ENCODE results near the gene C16orf96.

Gene C16orf96

GRCh38 chr16:4520913-4521312, 35.2 kb upstream of the C16orf96 start:
- Histone ChIP-seq H3K27me3 (no peaks in the 10 kb centered on the region), H3K27ac (0 out of 22 replicates have a peak overlapping the region, but pooled peaks of 1 of the 11 experiments have one; percentile 10), H3K36me3 (peaks cover 0 to 56% (median 8%) of the 10 kb centered on the region in 11 experiments; a peak in 10 of 22 replicates), H3K4me2 (no peak overlapping the region), H3K4me3 (no peak overlapping the region), H3K9ac (no peak overlapping the region), H4K20me1 (peaks cover 0 to 86% (median 34%) of the 10 kb centered on the region in 11 experiments; a peak in 16 of 22 replicates), H3K9me3 (replicated peaks in 1 of 11) (no peaks in the 10 kb centered on the region), H3K4me1 (peaks cover 30 to 65% (median 46%) of the 10 kb centered on the region in 10 experiments)
- TF ChIP-seq Cebpa-rat (IDR thresholded peaks at IDR 0.05) = no peak

DNA sequence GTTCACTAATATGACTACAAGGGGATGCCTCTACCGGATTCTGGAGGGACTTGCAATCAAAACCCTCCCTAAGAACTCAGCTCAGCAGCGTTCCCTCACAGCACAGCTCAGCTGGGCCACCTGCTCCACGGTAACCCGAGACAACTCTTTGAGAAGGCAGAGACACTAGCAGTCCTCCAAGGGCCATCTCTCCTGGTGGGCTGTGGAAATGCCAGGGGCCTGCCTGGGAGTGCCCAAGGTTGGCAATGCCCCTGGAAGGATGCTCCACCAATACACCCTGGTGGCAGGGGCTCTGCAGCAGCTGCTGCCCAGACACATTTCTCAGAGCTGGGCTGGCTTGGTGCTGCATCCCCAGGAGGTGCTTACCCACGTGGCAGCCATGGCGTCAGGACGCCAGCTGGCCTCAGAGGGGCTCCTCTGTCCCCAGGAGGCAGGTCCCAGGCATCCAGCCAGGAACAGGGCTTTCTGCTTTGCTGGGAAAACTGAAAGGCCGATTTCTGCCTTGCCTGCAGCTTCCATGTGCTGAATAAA, 34.0 kb upstream of the C16orf96 start:
- no peaks in the 10 kb centered on the region for H3K27me3 ChIP-seq
- H3K9ac ChIP-seq = peak overlapping the region in 5 of 11 experiments; percentile 6 to 44 (median 26); a peak in 11 of 22 replicates
- H4K20me1 ChIP-seq = peaks cover 0 to 74% (median 34%) of the 10 kb centered on the region in 11 experiments; a peak in 16 of 22 replicates
- peak overlapping the region in 8 of 11 experiments; percentile 12 to 66 (median 40); a peak in 12 of 22 replicates for H3K27ac ChIP-seq
- H3K36me3 ChIP-seq = peaks cover 0 to 56% (median 8%) of the 10 kb centered on the region in 11 experiments; a peak in 10 of 22 replicates
- peak overlapping the region in 7 of 11 experiments; percentile 12 to 72 (median 49); a peak in 11 of 22 replicates for H3K4me2 ChIP-seq
- TF ChIP-seq Cebpa-rat (IDR thresholded peaks at IDR 0.05) = no peak
- no peaks in the 10 kb centered on the region for H3K9me3 ChIP-seq (replicated peaks in 1 of 11)
- no peak overlapping the region for H3K4me3 ChIP-seq
- H3K4me1 ChIP-seq = peaks cover 32 to 65% (median 46%) of the 10 kb centered on the region in 10 experiments

GRCh38 chr16:4523686-4524085, 32.5 kb upstream of the C16orf96 start:
- Histone ChIP-seq H3K4me1 (peaks cover 37 to 66% (median 42%) of the 10 kb centered on the region in 10 experiments), H3K4me2 (peak overlapping the region in 7 of 11 experiments; percentile 2 to 72 (median 57); a peak in 10 of 22 replicates)

DNA sequence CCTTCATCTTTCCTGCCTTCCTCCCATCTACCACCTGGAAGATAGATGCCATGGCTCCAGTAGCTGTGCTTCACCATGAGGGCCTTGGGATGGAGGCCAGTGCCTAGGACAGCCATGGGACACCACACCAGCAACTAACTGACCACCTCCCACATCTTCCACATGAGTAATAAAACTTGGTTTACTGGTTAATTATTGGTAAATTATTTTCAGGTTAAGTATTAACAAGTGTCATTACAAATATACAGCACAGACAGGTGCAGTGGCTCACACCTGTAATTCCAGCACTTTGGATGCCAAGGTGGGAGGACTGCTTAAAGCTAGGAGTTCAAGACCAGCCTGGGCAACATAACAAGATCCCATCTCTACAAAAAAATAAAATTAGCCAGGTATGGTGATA, 31.6 kb upstream of the C16orf96 start:
- TF ChIP-seq Cebpa-rat (IDR thresholded peaks at IDR 0.05) = no peak
- peaks cover 45 to 71% (median 51%) of the 10 kb centered on the region in 10 experiments for H3K4me1 ChIP-seq
- no peak overlapping the region for H3K4me3 ChIP-seq
- H3K27ac ChIP-seq = no peak overlapping the region
- no peak overlapping the region for H3K9ac ChIP-seq
- H3K27me3 ChIP-seq = no peaks in the 10 kb centered on the region
- H3K9me3 ChIP-seq (replicated peaks in 1 of 11) = no peaks in the 10 kb centered on the region
- no peak overlapping the region for H3K4me2 ChIP-seq
- peaks cover 0 to 58% (median 15%) of the 10 kb centered on the region in 11 experiments; a peak in 12 of 22 replicates for H4K20me1 ChIP-seq
- peaks cover 0 to 47% (median 7%) of the 10 kb centered on the region in 11 experiments; a peak in 10 of 22 replicates for H3K36me3 ChIP-seq

More at GRCh38 chr16:4523686-4524085, 32.5 kb upstream of the C16orf96 start:
- no peak for TF ChIP-seq Cebpa-rat (IDR thresholded peaks at IDR 0.05)
- Histone ChIP-seq H3K9ac (peak overlapping the region in 4 of 11 experiments; percentile 6 to 26 (median 21); a peak in 4 of 22 replicates), H3K27ac (peak overlapping the region in 8 of 11 experiments; percentile 11 to 66 (median 39); a peak in 12 of 22 replicates), H4K20me1 (peaks cover 0 to 59% (median 21%) of the 10 kb centered on the region in 11 experiments; a peak in 13 of 22 replicates), H3K36me3 (peaks cover 0 to 47% (median 8%) of the 10 kb centered on the region in 11 experiments; a peak in 10 of 22 replicates), H3K9me3 (replicated peaks in 1 of 11) (no peaks in the 10 kb centered on the region), H3K4me3 (no peak overlapping the region), H3K27me3 (no peaks in the 10 kb centered on the region)

DNA sequence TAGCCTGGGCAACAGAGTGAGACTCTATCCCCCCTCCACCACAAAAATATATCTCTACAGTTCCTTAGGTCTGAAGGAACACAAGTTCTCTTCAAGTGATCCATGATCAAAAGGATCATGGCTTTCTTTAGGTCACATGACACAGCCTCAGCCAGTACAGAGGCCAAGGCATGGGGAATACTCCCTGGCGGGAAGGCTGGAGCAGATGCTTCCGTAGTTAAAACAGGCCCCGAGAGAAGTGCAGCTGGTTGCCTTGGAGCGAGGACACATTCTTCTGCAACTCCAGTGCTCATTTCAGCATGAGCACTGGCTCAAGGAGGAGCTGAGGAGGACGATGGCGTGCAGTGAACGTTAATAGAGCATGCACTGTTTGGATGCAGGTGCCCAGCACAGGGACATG, 31.1 kb upstream of the C16orf96 start:
- TF ChIP-seq Cebpa-rat (IDR thresholded peaks at IDR 0.05) = no peak
- no peak overlapping the region; a peak in 1 of 22 replicates for H3K4me2 ChIP-seq
- no peaks in the 10 kb centered on the region for H3K9me3 ChIP-seq (replicated peaks in 1 of 11)
- H3K9ac ChIP-seq = no peak overlapping the region
- no peak overlapping the region for H3K4me3 ChIP-seq
- H3K36me3 ChIP-seq = peaks cover 0 to 47% (median 7%) of the 10 kb centered on the region in 11 experiments; a peak in 10 of 22 replicates
- no peaks in the 10 kb centered on the region for H3K27me3 ChIP-seq
- peaks cover 49 to 74% (median 56%) of the 10 kb centered on the region in 10 experiments for H3K4me1 ChIP-seq
- H4K20me1 ChIP-seq = peaks cover 0 to 55% (median 11%) of the 10 kb centered on the region in 11 experiments; a peak in 11 of 22 replicates
- peak overlapping the region in 3 of 11 experiments; percentile 19 to 77 (median 70); a peak in 1 of 22 replicates for H3K27ac ChIP-seq

DNA sequence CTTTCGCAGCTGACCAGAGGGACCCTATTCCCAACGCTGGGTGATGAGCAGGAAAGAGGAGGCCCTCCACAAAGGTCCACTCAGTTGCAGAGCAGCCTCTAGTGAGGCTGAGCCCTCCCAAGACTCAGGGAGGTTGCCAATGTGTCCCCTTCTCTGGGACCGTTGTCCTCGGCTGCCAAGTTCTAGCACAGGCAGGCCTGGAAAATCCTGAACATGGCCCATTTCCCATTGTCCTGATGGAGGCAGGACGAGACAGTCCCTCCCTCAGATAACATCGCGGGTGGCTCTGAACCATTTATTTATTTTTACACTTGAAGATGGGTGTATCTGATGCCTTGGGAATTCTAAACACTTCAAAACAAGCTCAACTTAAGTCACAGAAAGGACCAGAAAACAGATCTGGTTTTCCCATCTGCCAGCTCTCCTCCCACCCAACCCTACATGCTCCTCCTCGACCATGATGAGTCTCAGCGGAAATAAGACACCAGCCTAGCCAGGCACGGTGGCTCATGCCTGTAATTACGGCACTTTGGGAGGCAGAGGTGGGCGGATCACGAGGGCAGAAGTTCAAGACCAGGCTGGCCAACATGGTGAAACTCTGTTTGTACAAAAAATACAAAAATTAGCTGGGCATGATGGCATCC, 30.4 kb upstream of the C16orf96 start:
- peaks cover 0 to 47% (median 7%) of the 10 kb centered on the region in 11 experiments; a peak in 10 of 22 replicates for H3K36me3 ChIP-seq
- H3K27me3 ChIP-seq = no peaks in the 10 kb centered on the region
- peak overlapping the region in 5 of 11 experiments; percentile 19 to 77 (median 70); a peak in 7 of 22 replicates for H3K27ac ChIP-seq
- no peak for TF ChIP-seq Cebpa-rat (IDR thresholded peaks at IDR 0.05)
- H3K4me3 ChIP-seq = no peak overlapping the region
- peak overlapping the region in 3 of 11 experiments; percentile 50 to 68 (median 63); a peak in 2 of 22 replicates for H3K4me2 ChIP-seq
- no peaks in the 10 kb centered on the region for H3K9me3 ChIP-seq (replicated peaks in 1 of 11)
- peaks cover 50 to 80% (median 63%) of the 10 kb centered on the region in 10 experiments for H3K4me1 ChIP-seq
- H3K9ac ChIP-seq = no peak overlapping the region
- H4K20me1 ChIP-seq = peaks cover 0 to 48% (median 11%) of the 10 kb centered on the region in 11 experiments; a peak in 11 of 22 replicates

DNA sequence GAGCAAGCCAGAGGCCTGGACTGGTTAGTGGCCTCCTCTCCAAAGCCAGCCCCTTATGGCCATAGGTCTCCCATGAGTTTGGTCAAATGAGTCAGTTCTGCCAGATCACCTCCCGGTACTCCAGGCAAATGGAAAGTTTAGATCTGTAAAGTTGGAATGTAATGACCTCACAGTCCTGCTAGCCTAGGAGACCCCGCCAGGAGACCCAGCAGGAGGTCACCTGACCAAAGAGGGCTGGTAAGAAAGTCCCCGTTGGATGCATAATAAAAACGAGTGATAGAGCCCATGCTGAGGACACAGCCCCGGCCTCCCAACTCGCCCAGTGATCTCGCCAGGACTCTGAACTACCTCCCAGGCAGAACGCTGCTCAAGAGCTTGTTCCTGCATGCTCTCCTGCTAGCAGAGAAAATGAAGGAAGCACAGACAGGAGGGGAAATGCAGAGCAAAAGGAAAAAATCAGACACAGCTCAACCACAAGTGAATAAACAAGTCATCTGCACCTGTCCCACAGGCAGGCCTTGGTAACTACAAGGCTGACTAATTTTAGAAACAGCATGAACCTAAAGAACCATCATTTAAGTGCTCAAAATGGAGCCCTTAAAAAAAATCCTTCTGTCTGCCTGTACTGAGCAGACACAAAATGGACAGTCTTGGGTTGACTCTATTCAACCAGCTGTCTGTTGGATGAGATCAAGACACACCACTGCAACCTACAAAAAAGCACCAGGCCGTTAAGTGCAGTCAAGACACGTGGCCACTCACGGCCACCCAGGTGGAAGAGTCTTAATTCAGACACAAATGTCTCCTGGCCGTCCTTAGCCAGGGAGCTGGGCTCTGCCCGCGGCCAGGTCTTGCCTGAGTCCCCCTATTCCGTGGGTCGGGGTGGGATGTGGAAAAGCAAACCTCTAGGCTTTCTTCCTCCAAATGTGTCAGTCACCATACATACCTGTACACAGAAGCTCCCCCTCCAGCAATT, 26.8 kb upstream of the C16orf96 start:
- Histone ChIP-seq H3K9ac (peak overlapping the region in 8 of 11 experiments; percentile 2 to 38 (median 16); a peak in 7 of 22 replicates), H3K4me2 (peak overlapping the region; percentile 49 to 84 (median 65)), H3K27me3 (no peaks in the 10 kb centered on the region), H3K27ac (peak overlapping the region in 6 of 11 experiments; percentile 9 to 41 (median 30); a peak in 9 of 22 replicates), H3K9me3 (replicated peaks in 1 of 11) (no peaks in the 10 kb centered on the region), H3K36me3 (peaks cover 11 to 39% (median 17%) of the 10 kb centered on the region in 11 experiments; a peak in 19 of 22 replicates), H3K4me1 (peaks cover 31 to 57% (median 45%) of the 10 kb centered on the region in 10 experiments), H4K20me1 (peaks cover 0 to 37% (median 5%) of the 10 kb centered on the region in 11 experiments; a peak in 8 of 22 replicates), H3K4me3 (no peak overlapping the region)
- TF ChIP-seq Cebpa-rat (IDR thresholded peaks at IDR 0.05) = no peak

DNA sequence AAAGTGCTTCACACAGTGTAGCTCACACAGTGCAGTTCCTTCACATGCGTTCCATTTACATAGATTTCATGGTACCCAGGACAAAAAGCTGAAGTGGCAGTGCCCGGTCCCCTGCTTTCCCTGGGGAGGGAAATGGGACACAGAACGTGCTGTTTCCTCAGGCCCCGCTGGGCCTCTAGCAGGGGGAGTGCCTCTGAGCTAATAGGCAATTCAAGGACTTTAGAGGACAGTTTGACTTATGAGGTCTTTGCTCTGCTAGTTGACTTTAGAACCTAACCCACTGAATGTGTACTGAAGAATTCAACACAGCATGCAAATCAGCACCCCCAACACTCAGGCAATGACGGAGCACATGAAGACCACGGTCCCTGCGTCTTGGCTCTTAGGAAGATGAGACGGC, 24.3 kb upstream of the C16orf96 start:
- Histone ChIP-seq H3K9me3 (replicated peaks in 1 of 11) (no peaks in the 10 kb centered on the region), H3K4me3 (no peak overlapping the region), H3K27me3 (no peaks in the 10 kb centered on the region), H3K4me1 (peaks cover 37 to 61% (median 53%) of the 10 kb centered on the region in 10 experiments), H3K4me2 (no peak overlapping the region), H4K20me1 (peaks cover 0 to 48% (median 8%) of the 10 kb centered on the region in 11 experiments; a peak in 11 of 22 replicates), H3K36me3 (peaks cover 11 to 30% (median 17%) of the 10 kb centered on the region in 11 experiments; a peak in 19 of 22 replicates), H3K27ac (no peak overlapping the region), H3K9ac (no peak overlapping the region)
- TF ChIP-seq Cebpa-rat (IDR thresholded peaks at IDR 0.05) = no peak
